ENCODE measurements around the gene CTTN.

DNA sequence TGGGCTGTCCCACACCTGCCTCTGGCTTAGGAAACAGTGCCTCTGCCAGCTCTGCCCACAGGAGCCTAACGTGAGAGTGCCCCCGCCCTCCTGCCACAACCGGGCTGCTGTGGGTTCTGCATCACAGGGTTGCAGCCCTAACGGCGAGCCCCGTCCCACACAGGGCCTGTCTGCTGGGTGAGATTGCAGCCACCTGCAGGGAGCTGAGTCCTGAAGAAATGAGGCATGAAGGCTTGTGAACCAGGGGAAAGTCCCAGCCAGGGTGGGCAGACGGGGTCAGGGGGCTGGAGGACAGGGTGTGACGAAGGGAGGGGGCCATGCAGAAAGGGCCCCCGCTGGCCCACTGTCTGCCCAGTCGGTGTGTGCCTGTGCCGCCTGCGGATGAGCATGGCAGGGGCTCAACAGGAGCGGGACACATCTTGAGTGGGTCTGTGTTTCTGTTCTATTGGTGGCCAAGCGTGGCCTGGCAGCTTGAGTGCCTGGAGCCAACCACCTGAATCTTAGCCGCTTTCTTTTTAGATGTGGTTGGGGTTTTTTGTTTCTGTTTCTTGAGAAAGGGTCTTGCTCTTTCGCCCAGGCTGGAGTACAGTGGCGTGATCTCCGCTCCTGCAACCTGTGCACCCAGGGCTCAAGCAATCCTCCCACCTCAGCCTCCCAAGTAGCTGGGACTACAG, 38.9 kb downstream of the CTTN start:
- TF ChIP-seq, protein P1, sequence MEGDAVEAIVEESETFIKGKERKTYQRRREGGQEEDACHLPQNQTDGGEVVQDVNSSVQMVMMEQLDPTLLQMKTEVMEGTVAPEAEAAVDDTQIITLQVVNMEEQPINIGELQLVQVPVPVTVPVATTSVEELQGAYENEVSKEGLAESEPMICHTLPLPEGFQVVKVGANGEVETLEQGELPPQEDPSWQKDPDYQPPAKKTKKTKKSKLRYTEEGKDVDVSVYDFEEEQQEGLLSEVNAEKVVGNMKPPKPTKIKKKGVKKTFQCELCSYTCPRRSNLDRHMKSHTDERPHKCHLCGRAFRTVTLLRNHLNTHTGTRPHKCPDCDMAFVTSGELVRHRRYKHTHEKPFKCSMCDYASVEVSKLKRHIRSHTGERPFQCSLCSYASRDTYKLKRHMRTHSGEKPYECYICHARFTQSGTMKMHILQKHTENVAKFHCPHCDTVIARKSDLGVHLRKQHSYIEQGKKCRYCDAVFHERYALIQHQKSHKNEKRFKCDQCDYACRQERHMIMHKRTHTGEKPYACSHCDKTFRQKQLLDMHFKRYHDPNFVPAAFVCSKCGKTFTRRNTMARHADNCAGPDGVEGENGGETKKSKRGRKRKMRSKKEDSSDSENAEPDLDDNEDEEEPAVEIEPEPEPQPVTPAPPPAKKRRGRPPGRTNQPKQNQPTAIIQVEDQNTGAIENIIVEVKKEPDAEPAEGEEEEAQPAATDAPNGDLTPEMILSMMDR (IDR thresholded peaks at IDR 0.05): no peak
- TF ChIP-seq POLR2A (IDR thresholded peaks at IDR 0.05) (no peak), EP300 (IDR thresholded peaks at IDR 0.05) (no peak)
